Breast epithelium (tissue), 3 donors: ENCODE results near the gene FBN1.

ENCODE experiments used
- CTCF ChIP-seq, 3 donors: fragments of 450-650 bp; IDR thresholded peaks; one replicate each; pipeline ENCODE4 v1.5.1; 2016 to 2017; ENCODE audit warnings: antibody characterized with exemption in 3 of 3, mild to moderate bottlenecking in 3 of 3, moderate library complexity in 3 of 3
- POLR2A ChIP-seq: fragments of 450-650 bp; IDR thresholded peaks from one replicate; pipeline ENCODE4 v1.6.1; 2016; ENCODE audit warnings: antibody characterized with exemption, mild to moderate bottlenecking, moderate library complexity
- POLR2AphosphoS5 ChIP-seq, 3 donors: sonication (generic); formaldehyde crosslinking; IDR thresholded peaks; one replicate each; pipeline ENCODE4 v1.6.1; 2017; ENCODE audit warnings: antibody characterized with exemption in 3 of 3

- no peak for TF ChIP-seq CTCF (IDR thresholded peaks at IDR 0.05)
- TF ChIP-seq POLR2AphosphoS5 (IDR thresholded peaks at IDR 0.05), result no peak
- no peak for TF ChIP-seq POLR2A
These were observed 118.0 kb downstream of the FBN1 start for GRCh38 chr15:48527517-48527916.
